KMS-11 (cell line): ENCODE measurements around the gene MAPK8IP3.
"Not testable (repeated sequence)": the region's sequence is repeated elsewhere in the genome, so short reads cannot be mapped to it uniquely, and the experiment has no call there.

Source experiments
- H2AFZ ChIP-seq: fragments of 200-600 bp; sonication (generic); 2 replicates; pipeline ENCODE4 v1.6.1; 2016; ENCODE audit warnings: antibody characterized with exemption, mixed run types, low read depth
- H3K27ac ChIP-seq: fragments of 200-600 bp; sonication (generic); 2 replicates; pipeline ENCODE4 v1.6.1; 2016; ENCODE audit warnings: mild to moderate bottlenecking, mixed run types
- H3K27me3 ChIP-seq: fragments of 200-600 bp; sonication (generic); 2 replicates; pipeline ENCODE4 v1.6.1; 2017; ENCODE audit warnings: mild to moderate bottlenecking, low read depth, mixed run types, moderate library complexity; ENCODE audit not compliant: insufficient read depth
- H3K36me3 ChIP-seq: fragments of 200-600 bp; sonication (generic); 2 replicates; pipeline ENCODE4 v1.6.1; 2017; ENCODE audit warnings: mild to moderate bottlenecking, mixed run types; ENCODE audit not compliant: insufficient read depth
- H3K4me1 ChIP-seq: fragments of 200-600 bp; sonication (generic); 2 replicates; pipeline ENCODE4 v1.6.1; 2016; ENCODE audit warnings: mild to moderate bottlenecking, low read depth, mixed run types; ENCODE audit not compliant: poor library complexity, severe bottlenecking
- H3K4me2 ChIP-seq: fragments of 200-600 bp; sonication (generic); 2 replicates; pipeline ENCODE4 v1.7.0; 2016; ENCODE audit warnings: mild to moderate bottlenecking, mixed run types
- H3K4me3 ChIP-seq: fragments of 200-600 bp; sonication (generic); IDR thresholded peaks from 2 replicates; pipeline ENCODE4 v1.6.1; 2017; ENCODE audit warnings: low read depth, low read length, mixed read lengths; ENCODE audit not compliant: insufficient read depth
- H3K79me2 ChIP-seq: fragments of 200-600 bp; sonication (generic); 2 replicates; pipeline ENCODE4 v1.6.1; 2016; ENCODE audit warnings: low read depth, mixed run types; ENCODE audit not compliant: insufficient read depth
- H3K9ac ChIP-seq: fragments of 200-600 bp; sonication (generic); 2 replicates; pipeline ENCODE4 v1.6.1; 2016; ENCODE audit warnings: mild to moderate bottlenecking, mixed run types
- H4K20me1 ChIP-seq: fragments of 200-600 bp; sonication (generic); 2 replicates; pipeline ENCODE4 v1.6.1; 2016; ENCODE audit warnings: mild to moderate bottlenecking, mixed run types; ENCODE audit not compliant: insufficient read depth
- CTCF ChIP-seq: fragments of 200-600 bp; sonication (generic); conservative IDR thresholded peaks from 2 replicates; pipeline ENCODE4 v1.6.1; 2017; ENCODE audit warnings: low read depth, mild to moderate bottlenecking, antibody characterized with exemption, low read length, moderate library complexity, mixed read lengths

MAPK8IP3 gene

GRCh38 chr16:1731603-1732002 lies 25.6 kb downstream of the MAPK8IP3 start:
- H4K20me1 ChIP-seq, result no peaks in the 10 kb centered on the region
- no peak overlapping the region for H3K9ac ChIP-seq

GRCh38 chr16:1732071-1732470 lies 26.1 kb downstream of the MAPK8IP3 start:
- H4K20me1 ChIP-seq, result no peaks in the 10 kb centered on the region
- H3K36me3 ChIP-seq, result no peaks in the 10 kb centered on the region
- no peak for TF ChIP-seq CTCF
- no peak overlapping the region for H2AFZ ChIP-seq
- no peaks in the 10 kb centered on the region for H3K27me3 ChIP-seq
- H3K9ac ChIP-seq, result no peak overlapping the region
- H3K79me2 ChIP-seq, result no peaks in the 10 kb centered on the region
- H3K27ac ChIP-seq, result no peak overlapping the region
- no peak overlapping the region for H3K4me3 ChIP-seq
- no peaks in the 10 kb centered on the region for H3K4me1 ChIP-seq
- no peak overlapping the region for H3K4me2 ChIP-seq

More at GRCh38 chr16:1731603-1732002, 25.6 kb downstream of the MAPK8IP3 start:
- H3K27me3 ChIP-seq, result no peaks in the 10 kb centered on the region
- no peak overlapping the region for H3K4me3 ChIP-seq
- H3K4me2 ChIP-seq, result no peak overlapping the region
- H3K79me2 ChIP-seq, result no peaks in the 10 kb centered on the region
- no peaks in the 10 kb centered on the region for H3K36me3 ChIP-seq
- no peak for TF ChIP-seq CTCF
- H3K4me1 ChIP-seq, result no peaks in the 10 kb centered on the region
- no peak overlapping the region for H3K27ac ChIP-seq
- H2AFZ ChIP-seq, result no peak overlapping the region

GRCh38 chr16:1732551-1732987 lies 26.6 kb downstream of the MAPK8IP3 start:
- not testable (repeated sequence) for H3K27ac ChIP-seq, H3K27me3 ChIP-seq, H2AFZ ChIP-seq, H3K9ac ChIP-seq, H3K4me2 ChIP-seq, H4K20me1 ChIP-seq, H3K4me3 ChIP-seq, H3K79me2 ChIP-seq, H3K36me3 ChIP-seq, H3K4me1 ChIP-seq

- Histone ChIP-seq H4K20me1 (no peaks in the 10 kb centered on the region), H3K4me3 (no peak overlapping the region), H3K27me3 (no peaks in the 10 kb centered on the region), H3K4me2 (no peak overlapping the region), H3K79me2 (no peaks in the 10 kb centered on the region), H3K27ac (no peak overlapping the region), H3K9ac (no peak overlapping the region), H3K36me3 (no peaks in the 10 kb centered on the region), H3K4me1 (no peaks in the 10 kb centered on the region), H2AFZ (no peak overlapping the region)
- TF ChIP-seq CTCF, result no peak
These were observed 28.1 kb downstream of the MAPK8IP3 start for GRCh38 chr16:1734123-1734522.

GRCh38 chr16:1734816-1735215 lies 28.8 kb downstream of the MAPK8IP3 start:
- Histone ChIP-seq H2AFZ (no peak overlapping the region), H3K4me3 (no peak overlapping the region)
- TF ChIP-seq CTCF, result no peak

More at GRCh38 chr16:1734816-1735215, 28.8 kb downstream of the MAPK8IP3 start:
- Histone ChIP-seq H3K27ac (no peak overlapping the region), H3K79me2 (no peaks in the 10 kb centered on the region), H3K4me1 (no peaks in the 10 kb centered on the region), H4K20me1 (no peaks in the 10 kb centered on the region), H3K4me2 (no peak overlapping the region), H3K36me3 (no peaks in the 10 kb centered on the region), H3K9ac (no peak overlapping the region), H3K27me3 (no peaks in the 10 kb centered on the region)
